H1 (cell line): ENCODE results near the gene HGFAC. TPM values are rescaled to one million over a fixed set of nuclear protein-coding genes. Genes with fewer than 3 reads are reported as not detected.
"Not testable (repeated sequence)": the region's sequence is repeated elsewhere in the genome, so short reads cannot be mapped to it uniquely, and the experiment has no call there.

Experiments used
- CTCF ChIA-PET: fragments of 300-600 bp; sonication (Branson Sonifier 250); formaldehyde crosslinking; loops from one replicate; lab custom pipeline; 2021; ENCODE audit not compliant: partially characterized antibody; lab: Charles Lee
- POLR2A ChIA-PET: fragments of 300-600 bp; sonication (Branson Sonifier 250); formaldehyde crosslinking; loops from one replicate; lab custom pipeline; 2021; ENCODE audit warnings: inconsistent platforms; ENCODE audit not compliant: partially characterized antibody; lab: Charles Lee
- DNase-seq, 2 experiments: peaks; one replicate each; pipeline versions ENCODE4 v3.0.0 to v3.0.0-alpha.2; 2010 to 2022; ENCODE audit warnings: low spot score in 2 of 2, low read depth in 1 of 2, mixed read lengths in 1 of 2
- FAIRE-seq: peaks from 2 replicates; lab custom pipeline; 2011; peaks lifted over from hg19 to GRCh38; lab: Jason Lieb, UNC
- H2AFZ ChIP-seq: 2 replicates; pipeline ENCODE4 v1.8.1; 2012; ENCODE audit warnings: low read length, inconsistent platforms
- H2AK5ac ChIP-seq: 2 replicates; pipeline ENCODE4 v1.6.1; 2013; ENCODE audit warnings: low read depth, low read length
- H2BK120ac ChIP-seq: replicated peaks from 2 replicates; pipeline ENCODE3; 2013; ENCODE audit warnings: low read depth, low read length, inconsistent platforms
- H2BK12ac ChIP-seq: 2 replicates; pipeline ENCODE4 v1.6.1; 2013; ENCODE audit warnings: low read depth, low read length
- H2BK15ac ChIP-seq: 2 replicates; pipeline ENCODE4 v1.6.1; 2013; ENCODE audit warnings: low read length
- H2BK20ac ChIP-seq: 2 replicates; pipeline ENCODE4 v1.6.1; 2013; ENCODE audit warnings: low read length
- H2BK5ac ChIP-seq: 2 replicates; pipeline ENCODE4 v1.6.1; 2013; ENCODE audit warnings: low read depth, low read length
- H3K14ac ChIP-seq: 2 replicates; pipeline ENCODE4 v1.6.1; 2013; ENCODE audit warnings: inconsistent platforms; ENCODE audit not compliant: insufficient read length
- H3K18ac ChIP-seq: 2 replicates; pipeline ENCODE4 v1.6.1; 2013; ENCODE audit warnings: low read length; ENCODE audit errors: extremely low read depth
- H3K23ac ChIP-seq: 2 replicates; pipeline ENCODE4 v1.6.1; 2013; ENCODE audit warnings: inconsistent platforms; ENCODE audit not compliant: insufficient read length
- H3K23me2 ChIP-seq: 2 replicates; pipeline ENCODE4 v1.6.1; 2013; ENCODE audit warnings: low read depth, low read length
- H3K27ac ChIP-seq: 2 replicates; pipeline ENCODE4 v1.6.1; 2011; ENCODE audit warnings: low read depth, low read length, inconsistent platforms
- H3K27me3 ChIP-seq, 4 experiments: replicated peaks in 1 of 4; 1 replicate in 1 of 4; 2 replicates in 3 of 4; pipeline versions ENCODE4 v1.6.1 to v1.8.1; 2011 to 2013; ENCODE audit warnings: low read length in 3 of 4, mild to moderate bottlenecking in 3 of 4, inconsistent platforms in 2 of 4, mixed read lengths in 2 of 4, moderate library complexity in 1 of 4; ENCODE audit not compliant: control insufficient read depth in 3 of 4, insufficient read depth in 3 of 4; ENCODE audit errors: extremely low read depth in 1 of 4
- H3K36me3 ChIP-seq, 4 experiments: 2 replicates each; pipeline versions ENCODE4 v1.6.1 to v1.8.1; 2011 to 2013; ENCODE audit warnings: mild to moderate bottlenecking in 4 of 4, low read length in 3 of 4, moderate library complexity in 2 of 4, control low read depth in 1 of 4, inconsistent platforms in 1 of 4; ENCODE audit not compliant: insufficient read depth in 4 of 4, control insufficient read depth in 2 of 4
- H3K4ac ChIP-seq: replicated peaks from 2 replicates; pipeline ENCODE3; 2013; ENCODE audit warnings: low read length, low read depth, mixed read lengths, inconsistent platforms; ENCODE audit not compliant: insufficient read length
- H3K4me1 ChIP-seq, 4 experiments: replicated peaks in 1 of 4; 1 replicate in 1 of 4; 2 replicates in 3 of 4; pipeline versions ENCODE4 v1.6.1 to v1.8.1; 2011 to 2013; ENCODE audit warnings: low read length in 3 of 4, inconsistent platforms in 2 of 4, mixed read lengths in 1 of 4; ENCODE audit not compliant: insufficient read depth in 4 of 4, control insufficient read depth in 3 of 4
- H3K4me2 ChIP-seq, 2 experiments: 2 replicates each; pipeline versions ENCODE4 v1.6.1 to v1.8.1; 2011 to 2013; ENCODE audit warnings: low read depth in 2 of 2, low read length in 2 of 2, control low read depth in 1 of 2, inconsistent platforms in 1 of 2, mild to moderate bottlenecking in 1 of 2; ENCODE audit not compliant: insufficient read depth in 1 of 2
- H3K4me3 ChIP-seq, 4 experiments: fragments of 200-600, 300-600 bp in 1 of 4; sonication (generic), shearing (Covaris generic), sonication (Bioruptor Twin) in 1 of 4; 2 replicates each; pipeline versions ENCODE4 v1.5.1 to v1.8.1; 2011 to 2016; ENCODE audit warnings: low read length in 4 of 4, low read depth in 3 of 4, control low read depth in 2 of 4, inconsistent platforms in 2 of 4, mild to moderate bottlenecking in 2 of 4, mixed read lengths in 1 of 4, moderate library complexity in 1 of 4; ENCODE audit not compliant: insufficient read depth in 2 of 4; ENCODE audit errors: extremely low read depth in 1 of 4
- H3K56ac ChIP-seq: replicated peaks from 2 replicates; pipeline ENCODE3; 2013; ENCODE audit warnings: low read depth, mild to moderate bottlenecking, mixed read lengths, low read length, inconsistent platforms; ENCODE audit not compliant: insufficient read length
- H3K79me1 ChIP-seq: 2 replicates; pipeline ENCODE4 v1.6.1; 2013; ENCODE audit warnings: low read depth, low read length, control low read depth
- H3K79me2 ChIP-seq, 2 experiments: 2 replicates each; pipeline versions ENCODE4 v1.6.1 to v1.8.1; 2012 to 2013; ENCODE audit warnings: low read length in 2 of 2, mild to moderate bottlenecking in 2 of 2, inconsistent platforms in 1 of 2; ENCODE audit not compliant: insufficient read depth in 2 of 2, control insufficient read depth in 1 of 2
- H3K9ac ChIP-seq, 4 experiments: replicated peaks in 1 of 4; 1 replicate in 1 of 4; 2 replicates in 3 of 4; pipeline versions ENCODE4 v1.6.1 to v1.8.1; 2011 to 2013; ENCODE audit warnings: low read depth in 3 of 4, low read length in 3 of 4, control low read depth in 2 of 4, mild to moderate bottlenecking in 2 of 4, moderate library complexity in 2 of 4, inconsistent platforms in 1 of 4; ENCODE audit errors: extremely low read depth in 1 of 4
- H3K9me3 ChIP-seq, 2 experiments: 2 replicates each; pipeline versions ENCODE4 v1.6.1 to v1.8.1; 2012 to 2013; ENCODE audit warnings: mild to moderate bottlenecking in 2 of 2, moderate library complexity in 2 of 2, control low read depth in 1 of 2, inconsistent platforms in 1 of 2, low read depth in 1 of 2, low read length in 1 of 2, mixed read lengths in 1 of 2; ENCODE audit not compliant: insufficient read depth in 2 of 2
- H4K20me1 ChIP-seq, 2 experiments: replicated peaks in 1 of 2; 2 replicates each; pipeline versions ENCODE3 to v1.8.1; 2011 to 2013; ENCODE audit warnings: inconsistent platforms in 2 of 2, low read length in 2 of 2, mild to moderate bottlenecking in 1 of 2; ENCODE audit not compliant: insufficient read depth in 2 of 2, control insufficient read depth in 1 of 2
- H4K5ac ChIP-seq: 2 replicates; pipeline ENCODE4 v1.6.1; 2013; ENCODE audit warnings: low read length, low read depth, mixed read lengths, inconsistent platforms; ENCODE audit not compliant: insufficient read length
- H4K8ac ChIP-seq: 2 replicates; pipeline ENCODE4 v1.8.0; 2013; ENCODE audit warnings: mild to moderate bottlenecking, moderate library complexity, low read length, inconsistent platforms; ENCODE audit not compliant: insufficient read depth; ENCODE audit errors: extremely low read depth
- H4K91ac ChIP-seq: replicated peaks from 2 replicates; pipeline ENCODE3; 2013; ENCODE audit warnings: low read length, mixed read lengths, inconsistent platforms; ENCODE audit not compliant: insufficient read length
- RNF2 ChIP-seq: fragments of 200-900, 300-1000 bp; sonication (generic); IDR thresholded peaks from 2 replicates; pipeline ENCODE4 v1.7.1; 2016; ENCODE audit warnings: borderline replicate concordance, low read depth, mild to moderate bottlenecking, antibody characterized with exemption, low read length; ENCODE audit not compliant: poor library complexity, severe bottlenecking; ENCODE audit errors: missing control alignments
- WGBS, 2 experiments: shearing (Covaris generic) in 1 of 2; methylation state at CpG; one replicate each; pipeline versions ENCODE4 v1.1.6 to v1.1.7; 2013 to 2015; ENCODE audit warnings: low lambda C conversion rate in 2 of 2, mixed read lengths in 2 of 2, inconsistent platforms in 1 of 2, low coverage in 1 of 2, missing lambda C conversion rate in 1 of 2; ENCODE audit not compliant: insufficient replicate concordance in 2 of 2, insufficient coverage in 1 of 2, insufficient read length in 1 of 2; ENCODE audit errors: extremely low coverage in 1 of 2, missing lambda C conversion rate in 1 of 2; 5-methylcytosine and 5-hydroxymethylcytosine counted together
- polyA plus RNA-seq, 7 experiments: library from polyadenylated mRNA; depleted of rRNA in 3 of 7; stranded (reverse) in 5 of 7; unstranded in 2 of 7; fragments of >200 nt in 5 of 7; fragments of 200-250 nt in 2 of 7; gene quantifications; 1 replicate in 5 of 7; 2 replicates in 1 of 7; 4 replicates in 1 of 7; pipeline versions ENCODE4 v1.2.1 to v1.2.3, GENCODE V29; 2011 to 2013; ENCODE audit warnings: missing spikeins in 2 of 7, mixed read lengths in 2 of 7
- total RNA-seq: library from RNA; stranded (reverse); fragmentation: NEBNext Ultra II Directional; extraction: Animal tissue kit (Norgen Biotek cat#: 25700); gene quantifications from 2 replicates; pipeline ENCODE4 v1.2.1, GENCODE V29; 2021

HGFAC gene
- total and polyA plus RNA-seq, 2 of the 8 experiments (the other 6 are each of a cell fraction or from before 2014, with no cell fraction given), result 0.14 to 0.15 TPM

DNA sequence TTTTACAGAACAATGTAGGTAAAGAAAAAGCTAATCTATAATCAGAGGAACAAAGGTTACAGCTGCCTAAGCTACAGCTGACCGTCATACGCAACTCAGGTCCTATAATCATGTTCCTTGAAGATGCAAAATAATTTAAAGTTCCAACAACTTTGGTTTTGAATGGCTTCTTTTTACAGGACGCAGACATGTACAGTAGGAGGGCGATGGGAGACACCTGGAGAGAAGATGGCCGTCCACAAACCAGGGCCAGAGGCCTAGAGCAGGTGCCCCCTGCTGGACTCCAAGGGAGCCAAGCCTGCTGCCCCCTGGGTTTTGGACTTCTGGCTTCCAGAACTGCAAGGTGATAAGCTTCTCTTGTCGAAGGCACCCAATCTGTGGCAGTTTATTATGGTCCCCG, 10.6 kb downstream of the HGFAC start (continued):
- TF ChIP-seq RNF2, result no peak

DNA sequence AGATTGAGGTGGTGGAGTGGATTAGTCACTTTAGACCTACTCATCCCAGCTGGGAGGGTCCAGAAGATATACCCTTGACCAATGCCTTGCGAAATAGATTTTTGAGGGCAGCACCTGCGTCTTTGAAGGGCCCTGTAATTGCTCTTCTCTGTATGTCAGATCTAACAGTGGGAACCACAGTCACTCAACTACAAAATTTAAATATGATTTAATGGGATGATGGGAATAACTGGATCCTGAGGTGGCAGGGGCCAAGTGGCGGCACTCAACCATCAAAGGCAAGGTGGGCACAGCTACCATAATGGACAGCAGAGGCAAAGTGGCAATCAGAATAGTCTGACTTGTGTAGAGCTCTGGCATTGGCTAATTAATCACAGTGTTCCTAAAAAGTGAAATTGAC, 13.8 kb downstream of the HGFAC start:
- H3K79me1 ChIP-seq, H3K56ac ChIP-seq, H4K91ac ChIP-seq, H2BK120ac ChIP-seq, H4K5ac ChIP-seq, H3K23ac ChIP-seq, H4K20me1 ChIP-seq, H3K36me3 ChIP-seq, H2AK5ac ChIP-seq, FAIRE-seq, H3K4ac ChIP-seq, H3K23me2 ChIP-seq, H2BK20ac ChIP-seq, H3K14ac ChIP-seq, H3K18ac ChIP-seq, H2BK12ac ChIP-seq, H2AFZ ChIP-seq, DNase-seq, H2BK5ac ChIP-seq, H4K8ac ChIP-seq, H3K9me3 ChIP-seq, H2BK15ac ChIP-seq, H3K27ac ChIP-seq, H3K4me3 ChIP-seq, H3K79me2 ChIP-seq, H3K9ac ChIP-seq, POLR2A ChIA-PET, H3K4me1 ChIP-seq, H3K4me2 ChIP-seq: not testable (repeated sequence)
- H3K27me3 ChIP-seq, result peaks cover 2 to 19% (median 5%) of the 10 kb centered on the region in 4 experiments; a peak in 5 of 7 replicates
- 89% methylated on average over 3 of the region's 3 CpGs; no CpG with 5 or more reads in 1 of the 2 experiments for WGBS, 2 experiments
- CTCF ChIA-PET, result interaction anchor here (1.0 to 1.5 kb wide), 2 partner anchors 25 to 132 kb away, joined by 4 to 10 read pairs; no protein-coding TSS in a partner anchor
